GM12801 (cell line): Measurements from ENCODE around the gene CDH16.

Experiments
- TF ChIP-seq, protein P1 (sequence below): IDR thresholded peaks from one replicate; pipeline ENCODE4 v1.5.1; 2011; ENCODE audit warnings: control low read depth; ENCODE audit not compliant: insufficient read length; ENCODE audit errors: extremely low read depth

The CDH16 gene

DNA sequence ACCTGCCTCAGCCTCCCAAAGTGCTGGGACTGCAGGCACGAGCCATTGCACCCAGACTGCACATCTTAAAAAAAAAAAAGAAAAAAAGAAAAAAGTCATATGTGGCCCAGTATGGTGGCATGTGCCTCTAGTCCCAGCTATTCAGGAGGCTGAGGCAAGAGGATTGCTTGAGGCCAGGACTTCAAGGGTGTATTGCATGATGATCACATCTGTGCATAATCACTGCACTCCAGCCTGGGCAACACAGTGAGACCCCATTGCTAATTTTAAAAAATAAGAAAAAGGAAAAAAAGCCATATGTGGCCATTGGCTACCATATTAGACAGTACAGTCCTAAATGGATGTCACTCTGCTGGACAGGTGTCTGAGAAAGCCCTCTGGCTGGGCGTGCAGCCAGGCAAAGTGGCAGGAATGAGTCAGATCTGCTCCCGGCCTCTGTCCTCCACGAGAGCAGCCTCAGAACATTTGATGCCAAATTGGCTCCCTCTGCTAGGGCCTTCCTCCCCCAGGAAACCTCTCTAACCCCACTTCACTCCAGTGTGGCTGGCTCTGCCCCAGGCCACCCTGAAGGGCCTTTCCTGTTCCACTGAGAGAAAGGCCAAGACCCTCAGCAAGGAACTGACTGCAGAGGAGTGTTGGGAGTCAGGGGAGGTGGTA, 59.8 kb downstream of the CDH16 start:
- TF ChIP-seq, protein P1, sequence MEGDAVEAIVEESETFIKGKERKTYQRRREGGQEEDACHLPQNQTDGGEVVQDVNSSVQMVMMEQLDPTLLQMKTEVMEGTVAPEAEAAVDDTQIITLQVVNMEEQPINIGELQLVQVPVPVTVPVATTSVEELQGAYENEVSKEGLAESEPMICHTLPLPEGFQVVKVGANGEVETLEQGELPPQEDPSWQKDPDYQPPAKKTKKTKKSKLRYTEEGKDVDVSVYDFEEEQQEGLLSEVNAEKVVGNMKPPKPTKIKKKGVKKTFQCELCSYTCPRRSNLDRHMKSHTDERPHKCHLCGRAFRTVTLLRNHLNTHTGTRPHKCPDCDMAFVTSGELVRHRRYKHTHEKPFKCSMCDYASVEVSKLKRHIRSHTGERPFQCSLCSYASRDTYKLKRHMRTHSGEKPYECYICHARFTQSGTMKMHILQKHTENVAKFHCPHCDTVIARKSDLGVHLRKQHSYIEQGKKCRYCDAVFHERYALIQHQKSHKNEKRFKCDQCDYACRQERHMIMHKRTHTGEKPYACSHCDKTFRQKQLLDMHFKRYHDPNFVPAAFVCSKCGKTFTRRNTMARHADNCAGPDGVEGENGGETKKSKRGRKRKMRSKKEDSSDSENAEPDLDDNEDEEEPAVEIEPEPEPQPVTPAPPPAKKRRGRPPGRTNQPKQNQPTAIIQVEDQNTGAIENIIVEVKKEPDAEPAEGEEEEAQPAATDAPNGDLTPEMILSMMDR: no peak
